Stomach (tissue), 4 donors: ENCODE measurements around the gene RAB31.

Experiments
- EP300 ChIP-seq: sonication (generic); formaldehyde crosslinking; IDR thresholded peaks from one replicate; pipeline ENCODE4 v1.6.1; 2017; ENCODE audit warnings: antibody characterized with exemption
- POLR2A ChIP-seq, 4 donors: fragments of 450-650 bp; IDR thresholded peaks; one replicate each; pipeline ENCODE4 v1.6.1; 2016; ENCODE audit warnings: antibody characterized with exemption in 4 of 4, control low read depth in 2 of 4, mild to moderate bottlenecking in 1 of 4, moderate library complexity in 1 of 4
- TF ChIP-seq, protein P1 (sequence below), 7 experiments: fragments of 450-650 bp in 4 of 7; fragments of 200-600 bp in 3 of 7; sonication (generic) in 3 of 7; IDR thresholded peaks; one replicate each; pipeline ENCODE4 v1.5.1; 2016 to 2019; ENCODE audit warnings: antibody characterized with exemption in 7 of 7, control low read depth in 2 of 7, mild to moderate bottlenecking in 1 of 7

- TF ChIP-seq, protein P1, sequence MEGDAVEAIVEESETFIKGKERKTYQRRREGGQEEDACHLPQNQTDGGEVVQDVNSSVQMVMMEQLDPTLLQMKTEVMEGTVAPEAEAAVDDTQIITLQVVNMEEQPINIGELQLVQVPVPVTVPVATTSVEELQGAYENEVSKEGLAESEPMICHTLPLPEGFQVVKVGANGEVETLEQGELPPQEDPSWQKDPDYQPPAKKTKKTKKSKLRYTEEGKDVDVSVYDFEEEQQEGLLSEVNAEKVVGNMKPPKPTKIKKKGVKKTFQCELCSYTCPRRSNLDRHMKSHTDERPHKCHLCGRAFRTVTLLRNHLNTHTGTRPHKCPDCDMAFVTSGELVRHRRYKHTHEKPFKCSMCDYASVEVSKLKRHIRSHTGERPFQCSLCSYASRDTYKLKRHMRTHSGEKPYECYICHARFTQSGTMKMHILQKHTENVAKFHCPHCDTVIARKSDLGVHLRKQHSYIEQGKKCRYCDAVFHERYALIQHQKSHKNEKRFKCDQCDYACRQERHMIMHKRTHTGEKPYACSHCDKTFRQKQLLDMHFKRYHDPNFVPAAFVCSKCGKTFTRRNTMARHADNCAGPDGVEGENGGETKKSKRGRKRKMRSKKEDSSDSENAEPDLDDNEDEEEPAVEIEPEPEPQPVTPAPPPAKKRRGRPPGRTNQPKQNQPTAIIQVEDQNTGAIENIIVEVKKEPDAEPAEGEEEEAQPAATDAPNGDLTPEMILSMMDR (IDR thresholded peaks at IDR 0.05) = no peak
- TF ChIP-seq EP300 = no peak
- no peak for TF ChIP-seq POLR2A (IDR thresholded peaks at IDR 0.05)
Observed at GRCh38 chr18:9721893-9722550, 13.9 kb downstream of the RAB31 start.
